Activated CD8-positive, alpha-beta memory T cell treated with anti-CD3 and anti-CD28 coated beads for 1 hour (primary cell): Measurements from ENCODE around the gene SUSD4.
A peak's percentile ranks its signal among the peaks of the same experiment; 100 is the strongest.

Source experiments
- DNase-seq, 2 donors: peaks; one replicate each; pipeline ENCODE4 v3.0.0-alpha.2; 2020; ENCODE audit warnings: low read depth in 1 of 2; ENCODE audit errors: extremely low read depth in 1 of 2

Gene SUSD4

DNA sequence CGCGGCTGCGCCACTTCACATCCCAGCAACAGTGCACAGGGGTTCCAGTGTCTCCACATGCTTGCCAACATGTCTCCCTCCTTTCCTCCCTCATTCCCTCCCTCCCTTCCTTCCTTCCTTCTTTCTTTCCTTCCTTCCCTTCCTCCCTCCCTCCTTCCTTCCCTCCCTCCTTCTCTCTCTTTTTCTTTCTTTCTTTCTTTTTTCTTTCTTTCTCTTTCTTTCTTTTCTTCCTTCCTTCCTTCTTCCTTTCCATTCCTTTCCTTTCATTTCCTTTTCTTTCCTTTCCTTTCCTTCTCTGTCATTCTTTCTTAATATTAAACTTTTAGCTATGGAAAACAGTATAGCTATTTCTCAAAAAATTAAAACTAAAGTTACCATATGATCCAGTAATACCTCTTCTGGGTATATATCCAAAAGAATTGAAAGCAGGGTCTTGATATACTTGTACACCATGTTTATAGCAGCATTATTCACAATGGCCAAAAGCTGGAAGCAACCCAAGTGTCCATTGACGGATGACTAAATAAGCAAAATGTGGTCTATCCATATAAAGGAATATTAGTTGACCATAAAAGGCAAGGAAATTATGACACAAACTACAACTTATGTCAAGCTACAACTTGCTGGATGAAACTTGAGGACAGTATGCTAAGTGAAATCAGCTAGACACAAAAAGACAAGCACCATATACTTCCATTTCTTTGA lies 165.9 kb downstream of the SUSD4 start:
- no peak for DNase-seq

DNA sequence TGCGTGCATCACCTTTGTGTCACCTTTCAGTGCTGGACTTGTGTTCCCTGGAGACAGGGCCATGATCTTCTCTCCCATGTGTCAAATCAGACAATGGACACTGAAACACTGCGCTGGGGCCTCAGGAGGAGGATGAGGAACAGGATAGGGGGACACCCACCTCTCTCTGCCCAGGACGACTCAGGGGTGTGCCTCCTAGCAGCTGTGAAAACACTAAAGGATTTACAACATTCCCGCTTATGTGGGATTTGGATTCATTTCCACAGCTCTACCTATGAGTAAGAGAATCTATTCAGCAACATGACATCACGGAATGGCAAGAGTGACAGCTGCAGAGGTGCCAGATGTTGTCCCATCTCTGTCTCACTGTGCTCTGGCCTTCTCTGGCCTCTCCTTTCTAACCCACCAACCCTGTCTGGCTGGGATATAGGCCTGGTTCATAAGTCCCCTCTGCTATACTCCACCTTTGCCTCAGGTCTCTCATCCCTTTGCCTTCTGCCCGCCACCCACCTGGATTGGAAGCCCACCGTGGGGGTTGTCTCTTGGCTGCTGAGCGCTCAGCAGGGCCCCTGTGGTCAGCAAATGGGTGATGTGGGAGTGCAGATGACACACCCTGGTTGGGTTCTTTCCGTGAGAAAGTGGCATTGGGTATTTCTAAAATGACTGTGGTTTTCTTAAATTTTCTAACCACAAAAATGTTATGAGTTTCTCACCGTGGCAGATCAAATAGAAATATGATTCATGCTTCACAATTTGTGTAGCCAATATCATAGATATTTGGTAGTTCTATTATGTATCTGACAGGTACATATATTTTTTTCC lies 173.9 kb downstream of the SUSD4 start:
- DNase-seq: peak; percentile 15 to 35

DNA sequence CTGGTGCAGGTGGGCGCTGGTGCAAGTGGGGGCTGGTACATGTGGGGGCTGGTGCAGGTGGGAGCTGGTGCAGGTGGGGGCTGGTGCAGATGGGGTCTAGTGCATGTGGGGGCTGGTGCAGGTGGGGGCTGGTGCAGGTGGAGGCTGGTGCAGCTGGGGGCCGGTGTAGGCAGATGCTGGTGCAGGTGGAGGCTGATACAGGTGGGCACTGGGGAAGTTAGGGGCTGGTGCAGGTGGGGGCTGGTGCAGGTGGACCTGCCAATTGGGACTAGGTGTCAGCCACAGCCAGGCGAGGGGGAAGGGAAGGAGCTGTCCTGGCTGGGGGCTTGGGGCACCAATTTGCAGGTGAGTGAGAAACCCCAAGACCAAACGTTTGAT lies 174.5 kb downstream of the SUSD4 start:
- no peak for DNase-seq

DNA sequence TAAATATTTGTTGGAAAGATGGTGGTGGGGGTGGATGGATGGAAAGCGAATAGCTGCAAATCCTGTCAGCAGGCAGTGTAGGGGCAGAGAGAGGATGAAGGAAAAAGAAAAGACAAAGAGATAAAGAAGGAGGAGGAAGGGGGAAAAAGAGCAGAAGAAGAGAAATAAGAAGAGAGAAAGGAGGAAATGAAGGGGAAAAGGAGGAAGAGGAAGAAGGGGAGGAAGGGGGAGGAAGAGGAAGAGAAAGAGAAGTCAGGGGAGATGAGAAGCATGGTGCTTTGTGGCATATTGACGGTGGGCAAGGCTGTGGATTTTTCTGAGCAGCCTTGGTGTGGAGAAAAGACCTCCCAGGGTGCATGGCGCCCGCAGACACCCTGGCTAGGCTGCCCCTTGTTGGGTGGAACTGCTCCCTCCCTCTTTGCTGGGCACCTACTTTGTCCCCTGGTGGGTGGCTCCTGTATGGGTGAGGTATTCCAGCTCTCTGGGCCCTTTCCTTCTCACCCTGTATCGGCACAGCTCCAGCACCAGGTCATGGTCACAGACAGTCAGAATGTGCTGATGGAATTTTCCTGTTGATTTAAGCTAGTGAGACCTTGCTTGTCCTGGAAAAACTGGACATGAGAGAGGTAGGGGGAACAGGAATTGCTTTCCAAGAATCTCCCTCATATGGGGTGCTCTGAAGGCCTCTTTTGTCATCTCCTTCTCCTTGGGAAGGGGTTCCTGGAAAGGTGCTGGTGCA lies 175.2 kb downstream of the SUSD4 start:
- DNase-seq: no peak

DNA sequence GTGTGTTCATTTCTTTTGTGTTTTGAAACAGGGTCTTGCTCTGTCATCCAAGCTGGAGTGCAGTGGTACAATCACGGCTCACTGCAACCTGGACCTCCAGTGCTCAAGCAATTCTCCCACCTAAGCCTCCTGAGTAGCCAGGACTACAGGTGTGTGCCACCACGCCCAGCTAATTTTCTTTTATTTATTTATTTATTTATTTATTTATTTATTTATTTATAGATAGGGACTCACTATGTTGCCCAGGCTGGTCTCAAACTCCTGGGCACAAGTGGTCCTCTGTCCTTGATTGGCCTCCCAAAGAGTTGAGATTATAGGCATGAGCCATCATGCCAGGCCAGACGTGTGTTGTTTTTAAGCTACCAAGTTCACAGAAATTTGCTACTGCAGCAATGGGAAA lies 177.2 kb downstream of the SUSD4 start:
- no peak for DNase-seq

DNA sequence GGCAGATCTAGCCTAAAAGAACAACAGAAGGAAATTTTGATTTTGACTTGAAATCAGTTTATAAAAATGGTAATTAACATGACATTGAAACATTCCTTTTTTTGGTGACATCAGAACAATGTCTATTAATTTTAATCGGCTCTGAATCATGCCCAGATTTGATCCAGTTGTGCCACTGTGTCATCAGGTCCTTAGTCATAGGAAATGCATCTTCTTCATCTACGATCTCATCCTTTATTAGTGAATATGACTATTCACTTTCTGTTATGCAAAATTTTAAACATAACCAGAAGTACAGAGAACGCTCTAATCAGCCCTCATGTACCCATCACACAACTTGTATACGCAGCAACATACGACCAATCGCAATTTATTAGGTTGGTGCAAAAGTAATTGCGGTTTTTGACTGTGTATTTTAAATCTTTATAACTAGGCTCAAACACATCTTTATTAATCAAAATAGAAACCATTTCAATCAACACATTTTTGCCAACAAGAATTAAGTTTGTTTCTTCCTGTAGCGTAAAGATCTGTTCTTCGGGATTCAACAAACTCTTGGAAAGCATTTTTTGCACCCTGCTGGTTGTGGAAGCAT lies 180.6 kb downstream of the SUSD4 start:
- no peak for DNase-seq

DNA sequence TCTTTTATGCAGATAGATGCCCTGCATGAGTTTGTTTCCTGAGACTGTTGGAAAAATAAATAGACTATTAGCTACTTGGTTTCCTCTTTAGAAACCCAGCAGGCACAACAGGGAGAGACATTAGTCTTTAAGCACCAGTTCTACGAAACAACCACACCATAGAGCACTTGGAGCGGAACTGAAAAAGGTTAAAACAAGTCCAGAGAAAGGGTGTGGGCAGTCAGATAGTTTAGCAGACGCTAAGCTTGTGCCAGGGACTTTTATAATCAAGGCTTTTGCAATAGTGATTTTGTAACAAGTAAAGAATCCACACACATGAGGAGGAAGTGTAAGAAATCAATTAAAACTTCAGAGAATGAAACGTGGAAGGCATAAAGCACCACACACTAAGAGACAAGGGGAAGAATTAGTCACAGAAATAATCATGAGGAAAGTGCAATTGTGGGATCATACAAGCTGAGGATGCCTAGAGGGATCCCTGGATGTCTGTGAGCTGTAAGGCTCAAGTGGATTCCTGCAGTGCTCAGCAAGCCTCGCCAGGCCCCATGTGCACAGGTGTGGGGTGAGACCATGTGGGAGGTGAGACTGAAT lies 183.2 kb downstream of the SUSD4 start:
- DNase-seq: no peak

DNA sequence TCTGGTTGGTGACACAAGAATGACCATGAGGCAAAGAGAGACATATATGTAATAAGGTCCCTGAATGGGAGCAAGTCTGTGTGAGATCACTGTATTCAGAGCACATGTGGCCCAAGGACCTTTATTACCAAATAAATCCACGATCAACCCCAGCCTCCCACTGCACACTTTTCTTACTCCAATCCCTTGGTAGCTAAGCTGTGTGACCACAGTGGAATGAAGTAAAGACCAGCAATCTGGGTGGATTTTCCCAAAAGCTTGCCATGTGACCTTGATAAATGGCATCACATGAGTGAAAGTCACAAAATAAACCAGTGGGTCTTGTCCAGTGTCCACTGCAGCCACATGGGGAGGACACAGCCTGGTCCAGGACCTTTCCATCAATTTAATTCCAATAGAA lies 184.2 kb downstream of the SUSD4 start:
- DNase-seq: no peak

DNA sequence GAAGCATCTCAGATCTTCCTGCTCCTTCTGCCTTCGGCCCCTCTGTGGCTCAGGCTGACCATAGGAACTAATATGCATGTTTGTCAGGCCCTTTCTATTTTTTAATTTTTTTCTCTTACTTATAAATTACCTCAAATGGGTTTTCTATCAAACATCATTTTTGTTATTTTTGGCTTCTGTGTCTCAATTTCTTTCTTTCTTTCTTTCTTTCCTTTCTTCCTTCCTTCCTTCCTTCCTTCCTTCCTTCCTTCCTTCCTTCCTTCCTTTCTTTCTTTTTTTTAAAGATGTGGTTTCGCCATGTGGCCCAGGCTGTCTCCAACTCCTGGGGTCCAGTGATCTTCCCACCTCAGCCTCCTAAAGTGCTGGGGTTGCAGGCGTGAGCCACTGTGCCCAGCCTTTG lies 184.7 kb downstream of the SUSD4 start:
- DNase-seq: no peak

DNA sequence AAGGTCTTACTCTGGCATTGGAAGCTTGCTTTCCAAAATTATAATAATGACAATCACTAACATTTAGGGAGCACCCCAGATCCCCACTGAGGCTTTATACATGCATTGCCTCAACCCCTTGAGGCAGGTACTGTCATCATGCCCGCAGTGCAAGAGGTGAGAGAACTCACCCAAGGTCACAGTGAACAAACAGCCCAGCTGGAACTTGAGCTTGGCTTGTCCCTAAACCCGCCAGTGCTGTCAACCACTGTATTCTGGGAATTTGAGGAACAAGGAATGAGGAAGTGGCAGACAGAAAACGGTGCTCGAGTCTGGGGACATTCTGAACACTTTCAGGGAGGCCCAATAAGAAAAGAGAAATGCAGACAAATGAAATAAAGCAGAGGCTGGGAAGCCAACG lies 186.3 kb downstream of the SUSD4 start:
- no peak for DNase-seq

DNA sequence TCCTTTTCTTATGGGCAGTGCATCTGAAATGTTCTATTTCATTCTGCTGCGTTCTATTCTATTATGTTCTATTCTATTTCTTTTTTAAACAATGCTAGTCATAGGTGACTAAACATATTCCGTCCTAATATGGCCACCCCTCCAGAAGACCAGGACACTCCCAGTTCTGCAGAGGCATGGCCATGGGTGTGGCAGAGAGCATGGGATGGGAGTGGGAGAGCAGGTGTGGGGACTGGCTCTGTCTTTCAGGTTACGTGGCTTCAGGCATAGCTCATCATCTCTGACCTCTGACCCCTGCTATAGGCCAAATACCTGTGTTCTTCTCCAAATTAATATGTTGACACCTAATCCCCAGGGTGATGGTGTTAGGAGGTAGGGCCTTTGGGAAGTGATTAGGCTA lies 187.5 kb downstream of the SUSD4 start:
- no peak for DNase-seq

DNA sequence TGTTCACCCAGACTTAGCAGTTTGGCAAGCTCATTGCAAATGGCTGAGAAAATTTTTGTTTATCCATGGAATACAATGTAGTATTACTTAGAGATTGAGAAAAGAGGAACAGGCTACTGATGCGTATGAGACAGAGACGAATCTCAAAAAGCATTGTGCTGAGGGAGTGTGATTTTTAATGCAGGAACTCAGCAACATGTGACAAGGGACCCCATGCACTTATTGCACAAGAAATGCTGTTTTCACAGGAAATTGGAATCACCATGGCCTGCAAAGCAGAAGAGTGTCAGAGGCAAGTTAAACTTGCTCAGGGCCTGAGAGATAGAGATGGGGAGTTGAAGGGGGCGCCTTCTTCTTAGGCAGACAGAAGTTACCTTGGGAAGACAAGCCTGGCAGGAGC lies 188.3 kb downstream of the SUSD4 start:
- no peak for DNase-seq

DNA sequence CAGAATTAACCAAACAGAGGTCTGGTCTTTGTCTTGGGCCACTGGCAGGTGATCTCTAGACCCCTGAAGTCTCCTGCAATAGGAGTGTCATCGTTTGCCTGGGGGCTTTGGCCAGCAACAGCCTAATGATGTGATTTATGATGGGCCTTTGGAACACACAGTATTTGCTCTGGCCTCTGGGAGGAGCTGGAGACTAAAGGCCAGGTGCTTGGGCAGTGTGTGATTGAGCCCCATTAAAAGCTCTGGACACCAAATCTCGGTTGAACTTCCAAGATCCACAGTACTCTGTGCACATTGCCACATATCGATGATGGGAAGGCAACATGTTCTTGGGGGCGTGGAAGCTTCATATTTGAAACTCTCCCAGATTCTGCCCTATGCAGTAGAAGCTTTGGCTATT lies 188.9 kb downstream of the SUSD4 start:
- no peak for DNase-seq
